WTC11 (cell line): ENCODE data around the gene CYYR1. TPM values are rescaled to one million over a fixed set of nuclear protein-coding genes. Genes with fewer than 3 reads are reported as not detected.

Experiments used
- ATAC-seq: fragments of 200-7000 bp; cut with Tn5 transposase; 2 replicates; pipeline ENCODE4 v1.10.0; 2021; ENCODE audit warnings: mild to moderate bottlenecking, moderate library complexity
- CTCF ChIA-PET: fragments of 300-600 bp; sonication (Branson Sonifier 250); formaldehyde crosslinking; loops from one replicate; lab custom pipeline; 2021; ENCODE audit warnings: antibody characterized with exemption; lab: Charles Lee
- POLR2A ChIA-PET: fragments of 350-600 bp; sonication (Branson Sonifier 250); formaldehyde crosslinking; loops from one replicate; lab custom pipeline; 2021; ENCODE audit warnings: antibody characterized with exemption; lab: Charles Lee
- DNase-seq: peaks from one replicate; pipeline ENCODE4 v3.0.0; 2021; ENCODE audit warnings: low spot score
- H3K27ac Mint-ChIP-seq: 2 replicates; pipeline ENCODE4 v1.8.0; 2021; ENCODE audit warnings: mixed read lengths
- H3K27me3 Mint-ChIP-seq: 2 replicates; pipeline ENCODE4 v1.8.0; 2021; ENCODE audit warnings: low read depth, mild to moderate bottlenecking, moderate library complexity, mixed read lengths
- H3K36me3 Mint-ChIP-seq: 2 replicates; pipeline ENCODE4 v1.8.0; 2021; ENCODE audit warnings: mixed read lengths
- H3K4me1 Mint-ChIP-seq: 2 replicates; pipeline ENCODE4 v1.8.0; 2022; ENCODE audit warnings: mixed read lengths
- H3K4me3 Mint-ChIP-seq: 2 replicates; pipeline ENCODE4 v1.8.0; 2021; ENCODE audit warnings: mild to moderate bottlenecking, moderate library complexity, mixed read lengths
- H3K9me3 Mint-ChIP-seq: 2 replicates; pipeline ENCODE4 v1.8.0; 2021; ENCODE audit warnings: mixed read lengths
- ATF1 ChIP-seq: sonication (generic); formaldehyde crosslinking; IDR thresholded peaks from 2 replicates; pipeline ENCODE4 v1.8.1; 2023; ENCODE audit warnings: mild to moderate bottlenecking, moderate library complexity, missing genetic modification reagents
- CREB1 ChIP-seq: sonication (generic); formaldehyde crosslinking; IDR thresholded peaks from 2 replicates; pipeline ENCODE4 v1.8.0; 2023; ENCODE audit warnings: mild to moderate bottlenecking, missing genetic modification reagents
- ETV6 ChIP-seq: sonication (generic); formaldehyde crosslinking; IDR thresholded peaks from 2 replicates; pipeline ENCODE4 v1.8.1; 2022; ENCODE audit warnings: mild to moderate bottlenecking, missing genetic modification reagents
- GABPB1 ChIP-seq: sonication (generic); formaldehyde crosslinking; IDR thresholded peaks from 2 replicates; pipeline ENCODE4 v1.8.1; 2023; ENCODE audit warnings: mild to moderate bottlenecking, missing genetic modification reagents
- HMGA2 ChIP-seq: fragments of 250-450 bp; sonication (Bioruptor Pico); IDR thresholded peaks from 2 replicates; pipeline ENCODE4 v1.4.0; 2021; ENCODE audit warnings: mild to moderate bottlenecking, moderate library complexity
- KAT7 ChIP-seq: sonication (generic); formaldehyde crosslinking; IDR thresholded peaks from 2 replicates; pipeline ENCODE4 v1.8.1; 2023; ENCODE audit warnings: missing genetic modification reagents, mild to moderate bottlenecking, borderline replicate concordance
- MYBL2 ChIP-seq: sonication (generic); formaldehyde crosslinking; IDR thresholded peaks from 2 replicates; pipeline ENCODE4 v1.8.1; 2023; ENCODE audit warnings: mild to moderate bottlenecking, moderate library complexity, missing genetic modification reagents
- NFYB ChIP-seq: sonication (generic); formaldehyde crosslinking; conservative IDR thresholded peaks from 2 replicates; pipeline ENCODE4 v1.8.0; 2022; ENCODE audit warnings: low read depth, missing genetic modification reagents
- NR1H2 ChIP-seq: sonication (generic); formaldehyde crosslinking; IDR thresholded peaks from 2 replicates; pipeline ENCODE4 v1.9.0; 2021; ENCODE audit warnings: mild to moderate bottlenecking, moderate library complexity, missing genetic modification reagents
- RELA ChIP-seq: sonication (generic); formaldehyde crosslinking; IDR thresholded peaks from 2 replicates; pipeline ENCODE4 v1.8.1; 2022; ENCODE audit warnings: missing genetic modification reagents, mild to moderate bottlenecking, borderline replicate concordance
- RORB ChIP-seq: fragments of 250-450 bp; sonication (Bioruptor Pico); IDR thresholded peaks from 2 replicates; pipeline ENCODE4 v1.9.0; 2021; ENCODE audit warnings: mild to moderate bottlenecking
- SMAD4 ChIP-seq: sonication (generic); formaldehyde crosslinking; IDR thresholded peaks from 2 replicates; pipeline ENCODE4 v1.8.0; 2022; ENCODE audit warnings: mild to moderate bottlenecking, missing genetic modification reagents
- TEAD1 ChIP-seq: sonication (generic); formaldehyde crosslinking; IDR thresholded peaks from 2 replicates; pipeline ENCODE4 v1.8.0; 2022; ENCODE audit warnings: mild to moderate bottlenecking, missing genetic modification reagents
- ZNF219 ChIP-seq: sonication (generic); formaldehyde crosslinking; IDR thresholded peaks from 2 replicates; pipeline ENCODE4 v1.8.0; 2023; ENCODE audit warnings: missing genetic modification reagents, mild to moderate bottlenecking, borderline replicate concordance
- total RNA-seq: library from RNA; stranded (reverse); gene quantifications from 3 replicates; pipeline ENCODE4 v1.2.3, GENCODE V29; 2021
- TF ChIP-seq, protein P1 (sequence below): sonication (generic); formaldehyde crosslinking; IDR thresholded peaks from 2 replicates; pipeline ENCODE4 v1.8.0; 2023; ENCODE audit warnings: mild to moderate bottlenecking, missing genetic modification reagents
- TF ChIP-seq, protein P2 (sequence below): fragments of 200-600 bp; IDR thresholded peaks from 2 replicates; pipeline ENCODE4 v1.8.0; 2022; ENCODE audit warnings: antibody characterized with exemption
- TF ChIP-seq, protein P3 (sequence below): sonication (generic); formaldehyde crosslinking; IDR thresholded peaks from 2 replicates; pipeline ENCODE4 v1.8.1; 2023; ENCODE audit warnings: mild to moderate bottlenecking, missing genetic modification reagents
- TF ChIP-seq, protein P4 (sequence below): fragments of 250-450 bp; sonication (Bioruptor Pico); IDR thresholded peaks from 2 replicates; pipeline ENCODE4 v1.8.0; 2021; ENCODE audit warnings: mild to moderate bottlenecking
- TF ChIP-seq, protein P5 (sequence below): sonication (generic); formaldehyde crosslinking; IDR thresholded peaks from 2 replicates; pipeline ENCODE4 v1.8.0; 2022; ENCODE audit warnings: mild to moderate bottlenecking, missing genetic modification reagents

Gene CYYR1
- total RNA-seq, 1 experiment from 2014 or later: 29.3 TPM

DNA sequence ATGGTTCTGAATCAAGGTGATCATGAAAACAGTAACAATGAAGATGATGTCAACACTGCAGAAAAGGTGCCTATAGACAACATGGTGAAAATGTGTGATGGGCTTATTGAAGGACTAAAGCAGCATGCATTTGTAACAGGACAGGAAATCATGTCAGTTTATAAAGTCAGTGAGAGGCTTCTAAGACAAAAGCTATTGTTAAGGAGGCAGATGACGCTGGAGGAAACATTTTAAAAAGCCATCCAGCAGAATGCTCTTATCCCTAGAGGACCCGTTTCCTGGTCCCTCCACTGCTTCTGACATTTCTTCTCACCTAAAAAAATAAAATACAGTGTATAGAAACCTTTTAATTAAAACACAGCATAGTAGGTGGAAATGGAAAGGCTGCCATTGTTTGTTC is 40.9 kb downstream of the CYYR1 start (continued):
- TF ChIP-seq ZNF219 (no peak), RORB (no peak), NR1H2 (CRISPR knock-in tag) (no peak), HMGA2 (CRISPR knock-in tag) (no peak)
- TF ChIP-seq, protein P1, sequence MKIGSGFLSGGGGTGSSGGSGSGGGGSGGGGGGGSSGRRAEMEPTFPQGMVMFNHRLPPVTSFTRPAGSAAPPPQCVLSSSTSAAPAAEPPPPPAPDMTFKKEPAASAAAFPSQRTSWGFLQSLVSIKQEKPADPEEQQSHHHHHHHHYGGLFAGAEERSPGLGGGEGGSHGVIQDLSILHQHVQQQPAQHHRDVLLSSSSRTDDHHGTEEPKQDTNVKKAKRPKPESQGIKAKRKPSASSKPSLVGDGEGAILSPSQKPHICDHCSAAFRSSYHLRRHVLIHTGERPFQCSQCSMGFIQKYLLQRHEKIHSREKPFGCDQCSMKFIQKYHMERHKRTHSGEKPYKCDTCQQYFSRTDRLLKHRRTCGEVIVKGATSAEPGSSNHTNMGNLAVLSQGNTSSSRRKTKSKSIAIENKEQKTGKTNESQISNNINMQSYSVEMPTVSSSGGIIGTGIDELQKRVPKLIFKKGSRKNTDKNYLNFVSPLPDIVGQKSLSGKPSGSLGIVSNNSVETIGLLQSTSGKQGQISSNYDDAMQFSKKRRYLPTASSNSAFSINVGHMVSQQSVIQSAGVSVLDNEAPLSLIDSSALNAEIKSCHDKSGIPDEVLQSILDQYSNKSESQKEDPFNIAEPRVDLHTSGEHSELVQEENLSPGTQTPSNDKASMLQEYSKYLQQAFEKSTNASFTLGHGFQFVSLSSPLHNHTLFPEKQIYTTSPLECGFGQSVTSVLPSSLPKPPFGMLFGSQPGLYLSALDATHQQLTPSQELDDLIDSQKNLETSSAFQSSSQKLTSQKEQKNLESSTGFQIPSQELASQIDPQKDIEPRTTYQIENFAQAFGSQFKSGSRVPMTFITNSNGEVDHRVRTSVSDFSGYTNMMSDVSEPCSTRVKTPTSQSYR (CRISPR knock-in tag): no peak
- TF ChIP-seq, protein P2, sequence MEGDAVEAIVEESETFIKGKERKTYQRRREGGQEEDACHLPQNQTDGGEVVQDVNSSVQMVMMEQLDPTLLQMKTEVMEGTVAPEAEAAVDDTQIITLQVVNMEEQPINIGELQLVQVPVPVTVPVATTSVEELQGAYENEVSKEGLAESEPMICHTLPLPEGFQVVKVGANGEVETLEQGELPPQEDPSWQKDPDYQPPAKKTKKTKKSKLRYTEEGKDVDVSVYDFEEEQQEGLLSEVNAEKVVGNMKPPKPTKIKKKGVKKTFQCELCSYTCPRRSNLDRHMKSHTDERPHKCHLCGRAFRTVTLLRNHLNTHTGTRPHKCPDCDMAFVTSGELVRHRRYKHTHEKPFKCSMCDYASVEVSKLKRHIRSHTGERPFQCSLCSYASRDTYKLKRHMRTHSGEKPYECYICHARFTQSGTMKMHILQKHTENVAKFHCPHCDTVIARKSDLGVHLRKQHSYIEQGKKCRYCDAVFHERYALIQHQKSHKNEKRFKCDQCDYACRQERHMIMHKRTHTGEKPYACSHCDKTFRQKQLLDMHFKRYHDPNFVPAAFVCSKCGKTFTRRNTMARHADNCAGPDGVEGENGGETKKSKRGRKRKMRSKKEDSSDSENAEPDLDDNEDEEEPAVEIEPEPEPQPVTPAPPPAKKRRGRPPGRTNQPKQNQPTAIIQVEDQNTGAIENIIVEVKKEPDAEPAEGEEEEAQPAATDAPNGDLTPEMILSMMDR: no peak
- TF ChIP-seq, protein P3, sequence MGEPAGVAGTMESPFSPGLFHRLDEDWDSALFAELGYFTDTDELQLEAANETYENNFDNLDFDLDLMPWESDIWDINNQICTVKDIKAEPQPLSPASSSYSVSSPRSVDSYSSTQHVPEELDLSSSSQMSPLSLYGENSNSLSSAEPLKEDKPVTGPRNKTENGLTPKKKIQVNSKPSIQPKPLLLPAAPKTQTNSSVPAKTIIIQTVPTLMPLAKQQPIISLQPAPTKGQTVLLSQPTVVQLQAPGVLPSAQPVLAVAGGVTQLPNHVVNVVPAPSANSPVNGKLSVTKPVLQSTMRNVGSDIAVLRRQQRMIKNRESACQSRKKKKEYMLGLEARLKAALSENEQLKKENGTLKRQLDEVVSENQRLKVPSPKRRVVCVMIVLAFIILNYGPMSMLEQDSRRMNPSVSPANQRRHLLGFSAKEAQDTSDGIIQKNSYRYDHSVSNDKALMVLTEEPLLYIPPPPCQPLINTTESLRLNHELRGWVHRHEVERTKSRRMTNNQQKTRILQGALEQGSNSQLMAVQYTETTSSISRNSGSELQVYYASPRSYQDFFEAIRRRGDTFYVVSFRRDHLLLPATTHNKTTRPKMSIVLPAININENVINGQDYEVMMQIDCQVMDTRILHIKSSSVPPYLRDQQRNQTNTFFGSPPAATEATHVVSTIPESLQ (CRISPR knock-in tag): no peak
- TF ChIP-seq, protein P4, sequence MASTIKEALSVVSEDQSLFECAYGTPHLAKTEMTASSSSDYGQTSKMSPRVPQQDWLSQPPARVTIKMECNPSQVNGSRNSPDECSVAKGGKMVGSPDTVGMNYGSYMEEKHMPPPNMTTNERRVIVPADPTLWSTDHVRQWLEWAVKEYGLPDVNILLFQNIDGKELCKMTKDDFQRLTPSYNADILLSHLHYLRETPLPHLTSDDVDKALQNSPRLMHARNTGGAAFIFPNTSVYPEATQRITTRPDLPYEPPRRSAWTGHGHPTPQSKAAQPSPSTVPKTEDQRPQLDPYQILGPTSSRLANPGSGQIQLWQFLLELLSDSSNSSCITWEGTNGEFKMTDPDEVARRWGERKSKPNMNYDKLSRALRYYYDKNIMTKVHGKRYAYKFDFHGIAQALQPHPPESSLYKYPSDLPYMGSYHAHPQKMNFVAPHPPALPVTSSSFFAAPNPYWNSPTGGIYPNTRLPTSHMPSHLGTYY: no peak
- TF ChIP-seq, protein P5, sequence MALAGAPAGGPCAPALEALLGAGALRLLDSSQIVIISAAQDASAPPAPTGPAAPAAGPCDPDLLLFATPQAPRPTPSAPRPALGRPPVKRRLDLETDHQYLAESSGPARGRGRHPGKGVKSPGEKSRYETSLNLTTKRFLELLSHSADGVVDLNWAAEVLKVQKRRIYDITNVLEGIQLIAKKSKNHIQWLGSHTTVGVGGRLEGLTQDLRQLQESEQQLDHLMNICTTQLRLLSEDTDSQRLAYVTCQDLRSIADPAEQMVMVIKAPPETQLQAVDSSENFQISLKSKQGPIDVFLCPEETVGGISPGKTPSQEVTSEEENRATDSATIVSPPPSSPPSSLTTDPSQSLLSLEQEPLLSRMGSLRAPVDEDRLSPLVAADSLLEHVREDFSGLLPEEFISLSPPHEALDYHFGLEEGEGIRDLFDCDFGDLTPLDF (CRISPR knock-in tag): no peak

DNA sequence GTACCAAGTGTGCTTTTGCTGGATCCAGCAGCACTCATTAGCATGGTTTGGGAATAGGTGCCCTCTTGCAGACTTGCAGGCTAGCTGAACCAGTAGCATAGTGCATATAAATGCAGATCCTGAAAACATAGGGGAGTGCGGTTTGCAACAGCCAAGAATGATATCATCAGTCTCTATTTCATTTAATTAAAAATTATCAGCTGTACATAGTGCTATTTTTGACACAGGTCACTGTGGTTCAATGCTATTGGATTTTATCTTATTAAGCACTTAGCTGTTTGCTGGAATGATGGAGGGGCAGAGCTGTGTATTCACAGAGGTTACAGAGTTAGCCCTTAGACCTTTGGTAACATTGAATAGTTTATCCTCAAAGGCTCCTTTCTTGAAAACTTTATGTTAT is 43.6 kb downstream of the CYYR1 start:
- H3K36me3 Mint-ChIP-seq: peaks cover 13% of the 10 kb centered on the region; the same call in 1 of the 2 replicates
- ATAC-seq: no peak
- H3K4me1 Mint-ChIP-seq: peaks cover 7% of the 10 kb centered on the region

More for the DNA sequence above, 43.6 kb downstream of the CYYR1 start:
- Mint-ChIP-seq H3K27ac (no peak overlapping the region), H3K27me3 (no peaks in the 10 kb centered on the region), H3K4me3 (no peak overlapping the region), H3K9me3 (no peaks in the 10 kb centered on the region)
- ChIA-PET POLR2A (no interaction called here), CTCF (no interaction called here)
- no peak for DNase-seq
- TF ChIP-seq NFYB (CRISPR knock-in tag) (no peak), GABPB1 (CRISPR knock-in tag) (no peak), KAT7 (CRISPR knock-in tag) (no peak), CREB1 (no peak), MYBL2 (no peak), ATF1 (CRISPR knock-in tag) (no peak), SMAD4 (CRISPR knock-in tag) (no peak), RELA (CRISPR knock-in tag) (no peak), ETV6 (CRISPR knock-in tag) (no peak), TEAD1 (CRISPR knock-in tag) (no peak)
- TF ChIP-seq, protein P1 (CRISPR knock-in tag): no peak
- TF ChIP-seq, protein P2: no peak
